A549 (cell line): ENCODE measurements around the gene DLG2.
"Not testable (repeated sequence)": the region's sequence is repeated elsewhere in the genome, so short reads cannot be mapped to it uniquely, and the experiment has no call there.

Experiments
- CHD2 ChIP-seq: fragments of 150-350 bp; IDR thresholded peaks from 2 replicates; pipeline ENCODE4 v1.6.1; 2014; ENCODE audit warnings: low read length; ENCODE audit not compliant: partially characterized antibody
- KDM1A ChIP-seq: fragments of 200-600 bp; sonication (generic); IDR thresholded peaks from 2 replicates; pipeline ENCODE4 v1.6.1; 2016; ENCODE audit warnings: low read depth, mild to moderate bottlenecking
- KDM5A ChIP-seq: fragments of 200-600 bp; sonication (generic); IDR thresholded peaks from 2 replicates; pipeline ENCODE4 v1.6.1; 2016; ENCODE audit warnings: antibody characterized with exemption, mild to moderate bottlenecking

GRCh38 chr11:83731288-83731687 is 1895.9 kb downstream of the DLG2 start:
- TF ChIP-seq KDM5A, KDM1A, CHD2: not testable (repeated sequence)
